Endodermal cell (in vitro differentiated cells): ENCODE measurements around the gene TRIM37. TPM values are rescaled to one million over a fixed set of nuclear protein-coding genes. Genes with fewer than 3 reads are reported as not detected.

Experiments
- DNase-seq: peaks from one replicate; pipeline ENCODE4 v3.0.0-alpha.2; 2017
- H3K27ac ChIP-seq: 2 replicates; pipeline ENCODE4 v1.5.1; 2013; ENCODE audit warnings: mild to moderate bottlenecking, low read depth, low read length, moderate library complexity
- H3K27me3 ChIP-seq: 2 replicates; pipeline ENCODE4 v1.6.1; 2013; ENCODE audit warnings: mild to moderate bottlenecking, low read length, moderate library complexity; ENCODE audit not compliant: insufficient read depth, control insufficient read depth, poor library complexity, severe bottlenecking
- H3K36me3 ChIP-seq: 2 replicates; pipeline ENCODE4 v1.7.0; 2013; ENCODE audit warnings: mild to moderate bottlenecking, low read length, moderate library complexity; ENCODE audit not compliant: control insufficient read depth, insufficient read depth
- H3K4me1 ChIP-seq: one replicate; pipeline ENCODE4 v1.7.0; 2013; ENCODE audit warnings: low read length; ENCODE audit not compliant: control insufficient read depth, insufficient read depth
- H3K4me3 ChIP-seq: 2 replicates; pipeline ENCODE4 v1.5.1; 2013; ENCODE audit warnings: mild to moderate bottlenecking, low read length, moderate library complexity
- H3K9ac ChIP-seq: 2 replicates; pipeline ENCODE4 v1.6.1; 2013; ENCODE audit warnings: mild to moderate bottlenecking, low read length, moderate library complexity; ENCODE audit not compliant: poor library complexity, severe bottlenecking; ENCODE audit errors: extremely low read depth
- H3K9me3 ChIP-seq: 2 replicates; pipeline ENCODE4 v1.6.1; 2013; ENCODE audit warnings: mild to moderate bottlenecking, low read length, moderate library complexity; ENCODE audit not compliant: control insufficient read depth
- H3K27ac Mint-ChIP-seq: 2 replicates; pipeline ENCODE4 v1.8.0; 2020; ENCODE audit warnings: mixed read lengths
- H3K27me3 Mint-ChIP-seq: 2 replicates; pipeline ENCODE4 v1.8.0; 2021; ENCODE audit warnings: mild to moderate bottlenecking, mixed read lengths; ENCODE audit not compliant: insufficient read depth
- H3K36me3 Mint-ChIP-seq: 2 replicates; pipeline ENCODE4 v1.8.0; 2020; ENCODE audit warnings: low read depth, mixed read lengths
- H3K4me1 Mint-ChIP-seq: 2 replicates; pipeline ENCODE4 v1.8.0; 2020; ENCODE audit warnings: mixed read lengths
- H3K4me3 Mint-ChIP-seq: 2 replicates; pipeline ENCODE4 v1.8.0; 2020; ENCODE audit warnings: mild to moderate bottlenecking, moderate library complexity, mixed read lengths
- H3K9me3 Mint-ChIP-seq: 2 replicates; pipeline ENCODE4 v1.8.0; 2020; ENCODE audit warnings: mild to moderate bottlenecking, mixed read lengths
- WGBS, 2 experiments: methylation state at CpG; one replicate each; pipeline versions ENCODE4 v1.1.5 to v1.1.7; 2013; ENCODE audit warnings: missing lambda C conversion rate in 2 of 2, mixed read lengths in 1 of 2; ENCODE audit not compliant: insufficient coverage in 1 of 2, insufficient read length in 1 of 2; 5-methylcytosine and 5-hydroxymethylcytosine counted together
- total RNA-seq, 2 donors: library from RNA; stranded (reverse); fragmentation: NEBNext Ultra II Directional in 1 of 2; extraction: Animal tissue kit (Norgen Biotek cat#: 25700) in 1 of 2; gene quantifications; 2 replicates in 1 of 2; 3 replicates in 1 of 2; pipeline ENCODE4 v1.2.1, GENCODE V29; 2021
- TF ChIP-seq, protein P1 (sequence below): fragments of 200-600 bp; sonication (generic); conservative IDR thresholded peaks from 2 replicates; pipeline ENCODE4 v1.5.0; 2021; ENCODE audit warnings: antibody characterized with exemption, mild to moderate bottlenecking

The TRIM37 gene
- total RNA-seq, 2 donors from 2014 or later: 43.6 to 64.6 TPM

DNA sequence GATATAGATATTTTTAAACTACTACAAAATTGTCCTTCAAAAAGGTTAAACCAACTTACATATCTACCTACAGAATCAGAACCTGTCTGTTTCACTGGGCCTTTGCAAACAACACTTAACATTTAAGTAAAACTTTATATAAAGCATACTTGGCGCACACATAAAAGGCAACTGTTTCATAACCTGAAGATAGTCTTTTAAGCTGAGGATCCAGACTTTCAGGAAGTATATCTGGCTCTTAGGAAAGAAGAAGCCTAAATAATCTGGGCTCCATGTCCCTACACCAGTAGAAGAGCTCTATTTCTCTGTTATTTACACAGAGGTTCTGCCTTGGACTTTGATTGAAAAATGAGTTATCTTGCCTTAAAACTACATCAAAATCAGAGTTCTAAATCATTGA lies 75.9 kb downstream of the TRIM37 start:
- H3K4me3 Mint-ChIP-seq: no peak overlapping the region
- no peak overlapping the region for H3K4me3 ChIP-seq
- H3K9me3 Mint-ChIP-seq: no peaks in the 10 kb centered on the region
- H3K36me3 Mint-ChIP-seq: peaks cover 11% of the 10 kb centered on the region
- peaks cover 57% of the 10 kb centered on the region for H3K36me3 ChIP-seq
- no peak for DNase-seq
- no peaks in the 10 kb centered on the region for H3K4me1 Mint-ChIP-seq
- whole genome bisulfite sequencing, 2 experiments: 95 to 100% methylated on average over 1 of the region's 1 CpG
- H3K9ac ChIP-seq: no peak overlapping the region
- H3K4me1 ChIP-seq: no peaks in the 10 kb centered on the region
- H3K27ac Mint-ChIP-seq: no peak overlapping the region
- H3K9me3 ChIP-seq: no peaks in the 10 kb centered on the region
- TF ChIP-seq, protein P1, sequence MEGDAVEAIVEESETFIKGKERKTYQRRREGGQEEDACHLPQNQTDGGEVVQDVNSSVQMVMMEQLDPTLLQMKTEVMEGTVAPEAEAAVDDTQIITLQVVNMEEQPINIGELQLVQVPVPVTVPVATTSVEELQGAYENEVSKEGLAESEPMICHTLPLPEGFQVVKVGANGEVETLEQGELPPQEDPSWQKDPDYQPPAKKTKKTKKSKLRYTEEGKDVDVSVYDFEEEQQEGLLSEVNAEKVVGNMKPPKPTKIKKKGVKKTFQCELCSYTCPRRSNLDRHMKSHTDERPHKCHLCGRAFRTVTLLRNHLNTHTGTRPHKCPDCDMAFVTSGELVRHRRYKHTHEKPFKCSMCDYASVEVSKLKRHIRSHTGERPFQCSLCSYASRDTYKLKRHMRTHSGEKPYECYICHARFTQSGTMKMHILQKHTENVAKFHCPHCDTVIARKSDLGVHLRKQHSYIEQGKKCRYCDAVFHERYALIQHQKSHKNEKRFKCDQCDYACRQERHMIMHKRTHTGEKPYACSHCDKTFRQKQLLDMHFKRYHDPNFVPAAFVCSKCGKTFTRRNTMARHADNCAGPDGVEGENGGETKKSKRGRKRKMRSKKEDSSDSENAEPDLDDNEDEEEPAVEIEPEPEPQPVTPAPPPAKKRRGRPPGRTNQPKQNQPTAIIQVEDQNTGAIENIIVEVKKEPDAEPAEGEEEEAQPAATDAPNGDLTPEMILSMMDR: no peak
- no peaks in the 10 kb centered on the region for H3K27me3 ChIP-seq
- no peak overlapping the region for H3K27ac ChIP-seq
- no peaks in the 10 kb centered on the region for H3K27me3 Mint-ChIP-seq

DNA sequence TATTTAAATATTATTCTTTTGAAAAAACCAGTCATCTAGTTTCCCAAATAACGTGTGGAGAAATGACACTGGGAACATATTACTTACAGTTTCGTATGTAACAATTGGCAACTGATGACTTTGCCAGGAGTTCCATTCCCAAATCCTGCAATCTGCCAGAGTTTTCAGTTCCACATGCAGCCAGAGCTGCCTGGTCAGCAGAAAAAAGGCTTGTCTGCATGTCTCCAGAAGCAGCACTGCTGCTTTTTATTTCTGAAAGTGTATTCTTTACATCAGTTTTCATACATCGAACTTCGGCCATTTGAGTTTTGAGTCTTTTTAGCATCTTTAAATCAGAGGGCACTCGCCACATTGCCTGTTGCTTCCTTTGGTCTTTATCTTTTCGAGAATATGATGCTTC lies 78.4 kb downstream of the TRIM37 start:
- Mint-ChIP-seq H3K36me3 (peaks cover 16% of the 10 kb centered on the region), H3K4me1 (no peaks in the 10 kb centered on the region), H3K4me3 (no peak overlapping the region), H3K9me3 (no peaks in the 10 kb centered on the region), H3K27me3 (no peaks in the 10 kb centered on the region), H3K27ac (no peak overlapping the region)
- TF ChIP-seq, protein P1: no peak
- no peaks in the 10 kb centered on the region for H3K27me3 ChIP-seq
- H3K4me1 ChIP-seq: no peaks in the 10 kb centered on the region
- DNase-seq: no peak
- H3K27ac ChIP-seq: no peak overlapping the region
- H3K36me3 ChIP-seq: peaks cover 56% of the 10 kb centered on the region
- WGBS, 2 experiments: 90 to 100% methylated on average over 5 to 6 of the region's 6 CpGs
- no peak overlapping the region for H3K4me3 ChIP-seq
- H3K9me3 ChIP-seq: no peaks in the 10 kb centered on the region
- H3K9ac ChIP-seq: no peak overlapping the region

DNA sequence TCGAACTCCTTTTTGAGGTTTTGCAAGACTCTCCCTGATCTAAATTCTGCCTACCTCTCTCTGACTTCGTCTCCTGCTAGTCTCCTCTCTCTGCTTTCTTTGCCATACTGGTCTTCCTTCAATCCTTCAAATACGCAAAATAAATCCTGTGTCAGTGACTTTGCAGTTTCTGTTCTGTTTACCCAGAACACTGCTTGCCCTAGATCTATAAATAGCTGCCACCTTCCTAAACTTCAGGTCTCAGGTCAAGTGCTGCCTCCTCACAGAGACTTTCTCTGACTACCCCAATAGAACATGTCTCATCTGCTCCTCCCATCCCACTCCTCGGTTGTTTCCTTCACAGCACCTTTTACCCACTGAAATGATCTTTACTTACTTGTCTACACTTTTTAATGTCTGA lies 78.9 kb downstream of the TRIM37 start:
- Mint-ChIP-seq H3K9me3 (no peaks in the 10 kb centered on the region), H3K27ac (peak overlapping the region; percentile 13), H3K36me3 (peaks cover 16% of the 10 kb centered on the region), H3K4me3 (no peak overlapping the region), H3K4me1 (no peaks in the 10 kb centered on the region), H3K27me3 (no peaks in the 10 kb centered on the region)
- Histone ChIP-seq H3K4me3 (no peak overlapping the region), H3K36me3 (peaks cover 55% of the 10 kb centered on the region), H3K4me1 (no peaks in the 10 kb centered on the region), H3K27ac (no peak overlapping the region), H3K27me3 (no peaks in the 10 kb centered on the region), H3K9me3 (no peaks in the 10 kb centered on the region), H3K9ac (no peak overlapping the region)
- TF ChIP-seq, protein P1: no peak
- 90 to 92% methylated on average over 3 to 4 of the region's 4 CpGs for WGBS, 2 experiments
- no peak for DNase-seq
